ENCODE data around the gene NDFIP1. TPM values are rescaled to one million over a fixed set of nuclear protein-coding genes. Genes with fewer than 3 reads are reported as not detected.
"Not testable (repeated sequence)": the region's sequence is repeated elsewhere in the genome, so short reads cannot be mapped to it uniquely, and the experiment has no call there.

The NDFIP1 gene
- total RNA-seq, 8 experiments from 2014 or later = 54.4 to 134 (median 84.0) TPM

GRCh38 chr5:142151436-142152383, 43.1 kb downstream of the NDFIP1 start:
- ATAC-seq (replicated peaks in 6 of 8) = peak in 7 of 8 experiments; percentile 33 to 69 (median 56)
- Histone ChIP-seq H3K4me3 (no peak overlapping the region), H3K27ac (no peak overlapping the region), H3K4me1 (replicated peaks in 1 of 2) (peaks cover 0 to 6% of the 10 kb centered on the region in 2 donors)
- 24 to 100% (median 42%) methylated on average over 2 to 3 of the region's 3 CpGs; no CpG with 5 or more reads in 2 of the 10 experiments for WGBS, 10 experiments
- in situ Hi-C loops (cut with MboI; ENCODE audit: low pct_unique_long_range_greater_than_20kb in 2 of 9, low sequenced_read_pairs in 9 of 9, unreplicated experiment in 9 of 9) = loop anchor here in 6 of 9 experiments (10.0 to 25.0 kb wide), 5 partner anchors 386 to 736 kb away; partner anchors contain the start of gene FGF1 (in 1 of the 6)

- Histone ChIP-seq H3K27ac (no peak overlapping the region), H3K4me3 (no peak overlapping the region), H3K4me1 (replicated peaks in 1 of 2) (peaks cover 0 to 6% of the 10 kb centered on the region in 2 donors)
- in situ Hi-C loops (cut with MboI; ENCODE audit: low pct_unique_long_range_greater_than_20kb in 2 of 9, low sequenced_read_pairs in 9 of 9, unreplicated experiment in 9 of 9) = loop anchor here in 6 of 9 experiments (10.0 to 25.0 kb wide), 5 partner anchors 385 to 735 kb away; partner anchors contain the start of gene FGF1 (in 1 of the 6)
- no peak for ATAC-seq (replicated peaks in 6 of 8)
- WGBS, 10 experiments = 13 to 100% (median 35%) methylated on average over 1 of the region's 1 CpG; no CpG with 5 or more reads in 6 of the 10 experiments
Observed at GRCh38 chr5:142152384-142152732, 43.8 kb downstream of the NDFIP1 start.

GRCh38 chr5:142153674-142154448, 45.3 kb downstream of the NDFIP1 start:
- Histone ChIP-seq H3K4me1 (replicated peaks in 1 of 2) (peaks cover 0 to 6% of the 10 kb centered on the region in 2 donors), H3K27ac (no peak overlapping the region), H3K4me3 (no peak overlapping the region)
- in situ Hi-C loops (cut with MboI; ENCODE audit: low pct_unique_long_range_greater_than_20kb in 2 of 9, low sequenced_read_pairs in 9 of 9, unreplicated experiment in 9 of 9) = loop anchor here in 6 of 9 experiments (10.0 to 25.0 kb wide), 5 partner anchors 383 to 733 kb away; partner anchors contain the start of gene FGF1 (in 1 of the 6)
- 75 to 97% (median 95%) methylated on average over 5 to 12 of the region's 12 CpGs for WGBS, 10 experiments
- no peak for ATAC-seq (replicated peaks in 6 of 8)

GRCh38 chr5:142154449-142154841, 45.9 kb downstream of the NDFIP1 start:
- not testable (repeated sequence) for ATAC-seq (replicated peaks in 6 of 8); H3K27ac ChIP-seq; H3K4me3 ChIP-seq; H3K4me1 ChIP-seq (replicated peaks in 1 of 2)
- in situ Hi-C loops (cut with MboI; ENCODE audit: low pct_unique_long_range_greater_than_20kb in 2 of 9, low sequenced_read_pairs in 9 of 9, unreplicated experiment in 9 of 9) = loop anchor here in 6 of 9 experiments (10.0 to 25.0 kb wide), 5 partner anchors 383 to 733 kb away; partner anchors contain the start of gene FGF1 (in 1 of the 6)
- 87 to 100% (median 100%) methylated on average over 1 to 11 of the region's 12 CpGs; no CpG with 5 or more reads in 2 of the 10 experiments for WGBS, 10 experiments

GRCh38 chr5:142156839-142157463, 48.4 kb downstream of the NDFIP1 start:
- in situ Hi-C loops (cut with MboI; ENCODE audit: low pct_unique_long_range_greater_than_20kb in 2 of 9, low sequenced_read_pairs in 9 of 9, unreplicated experiment in 9 of 9) = loop anchor here in 6 of 9 experiments (10.0 to 25.0 kb wide), 5 partner anchors 380 to 730 kb away; partner anchors contain the start of gene FGF1 (in 1 of the 6)
- no peak for ATAC-seq (replicated peaks in 6 of 8)
- no peak overlapping the region for H3K27ac ChIP-seq

GRCh38 chr5:142159354-142159753, 50.8 kb downstream of the NDFIP1 start:
- Histone ChIP-seq H3K27ac (no peak overlapping the region), H3K4me3 (no peak overlapping the region), H3K4me1 (replicated peaks in 1 of 2) (peaks cover 0 to 6% of the 10 kb centered on the region in 2 donors)
- in situ Hi-C loops (cut with MboI; ENCODE audit: low pct_unique_long_range_greater_than_20kb in 2 of 9, low sequenced_read_pairs in 9 of 9, unreplicated experiment in 9 of 9) = loop anchor here in 6 of 9 experiments (10.0 to 25.0 kb wide), 5 partner anchors 378 to 728 kb away; partner anchors contain the start of gene FGF1 (in 1 of the 6)
- ATAC-seq (replicated peaks in 6 of 8) = no peak

More at GRCh38 chr5:142156839-142157463, 48.4 kb downstream of the NDFIP1 start:
- Histone ChIP-seq H3K4me1 (replicated peaks in 1 of 2) (peaks cover 0 to 6% of the 10 kb centered on the region in 2 donors), H3K4me3 (no peak overlapping the region)
- WGBS, 10 experiments = 57 to 100% (median 79%) methylated on average over 1 to 5 of the region's 5 CpGs

GRCh38 chr5:142164315-142164714, 55.7 kb downstream of the NDFIP1 start:
- no peak for ATAC-seq (replicated peaks in 6 of 8)
- 46 to 100% (median 93%) methylated on average over 1 to 3 of the region's 5 CpGs; no CpG with 5 or more reads in 3 of the 10 experiments for WGBS, 10 experiments
- Histone ChIP-seq H3K27ac (no peak overlapping the region), H3K4me1 (replicated peaks in 1 of 2) (no peaks in the 10 kb centered on the region), H3K4me3 (no peak overlapping the region)
- in situ Hi-C loops (cut with MboI; ENCODE audit: low pct_unique_long_range_greater_than_20kb in 2 of 9, low sequenced_read_pairs in 9 of 9, unreplicated experiment in 9 of 9) = loop anchor here in 5 of 9 experiments (25.0 kb wide), 4 partner anchors 373 to 723 kb away; partner anchors contain the start of gene FGF1 (in 1 of the 5)

GRCh38 chr5:142166754-142167153, 58.2 kb downstream of the NDFIP1 start:
- 55 to 100% (median 92%) methylated on average over 1 to 4 of the region's 4 CpGs; no CpG with 5 or more reads in 2 of the 10 experiments for WGBS, 10 experiments
- in situ Hi-C loops (cut with MboI; ENCODE audit: low pct_unique_long_range_greater_than_20kb in 2 of 9, low sequenced_read_pairs in 9 of 9, unreplicated experiment in 9 of 9) = loop anchor here in 5 of 9 experiments (25.0 kb wide), 4 partner anchors 371 to 721 kb away; partner anchors contain the start of gene FGF1 (in 1 of the 5)
- no peak for ATAC-seq (replicated peaks in 6 of 8)
- H3K4me3 ChIP-seq = no peak overlapping the region
- H3K4me1 ChIP-seq (replicated peaks in 1 of 2) = no peaks in the 10 kb centered on the region
- H3K27ac ChIP-seq = no peak overlapping the region

- Histone ChIP-seq H3K27ac (no peak overlapping the region), H3K4me1 (replicated peaks in 1 of 2) (no peaks in the 10 kb centered on the region), H3K4me3 (no peak overlapping the region)
- in situ Hi-C loops (cut with MboI; ENCODE audit: low pct_unique_long_range_greater_than_20kb in 2 of 9, low sequenced_read_pairs in 9 of 9, unreplicated experiment in 9 of 9) = loop anchor here in 5 of 9 experiments (25.0 kb wide), 4 partner anchors 370 to 720 kb away; partner anchors contain the start of gene FGF1 (in 1 of the 5)
- ATAC-seq (replicated peaks in 6 of 8) = peak in 1 of 8 experiments; percentile 15
- 88 to 100% (median 97%) methylated on average over 1 to 6 of the region's 6 CpGs; no CpG with 5 or more reads in 3 of the 10 experiments for WGBS, 10 experiments
Observed at GRCh38 chr5:142167458-142167857, 58.9 kb downstream of the NDFIP1 start.

GRCh38 chr5:142168365-142168764, 59.8 kb downstream of the NDFIP1 start:
- WGBS, 10 experiments = 59 to 100% (median 87%) methylated on average over 1 to 3 of the region's 3 CpGs; no CpG with 5 or more reads in 2 of the 10 experiments
- no peak for ATAC-seq (replicated peaks in 6 of 8)
- H3K4me1 ChIP-seq (replicated peaks in 1 of 2) = no peaks in the 10 kb centered on the region
- no peak overlapping the region for H3K4me3 ChIP-seq
- H3K27ac ChIP-seq = no peak overlapping the region
- in situ Hi-C loops (cut with MboI; ENCODE audit: low pct_unique_long_range_greater_than_20kb in 2 of 9, low sequenced_read_pairs in 9 of 9, unreplicated experiment in 9 of 9) = loop anchor here in 5 of 9 experiments (25.0 kb wide), 4 partner anchors 369 to 719 kb away; partner anchors contain the start of gene FGF1 (in 1 of the 5)

GRCh38 chr5:142170254-142170953, 61.8 kb downstream of the NDFIP1 start:
- 50 to 87% (median 83%) methylated on average over 1 to 6 of the region's 6 CpGs; no CpG with 5 or more reads in 1 of the 10 experiments for WGBS, 10 experiments
- H3K27ac ChIP-seq = no peak overlapping the region
- peak in 5 of 8 experiments; percentile 39 to 54 (median 42) for ATAC-seq (replicated peaks in 6 of 8)
- no peaks in the 10 kb centered on the region for H3K4me1 ChIP-seq (replicated peaks in 1 of 2)
- in situ Hi-C loops (cut with MboI; ENCODE audit: low pct_unique_long_range_greater_than_20kb in 2 of 9, low sequenced_read_pairs in 9 of 9, unreplicated experiment in 9 of 9) = loop anchor here in 5 of 9 experiments (25.0 kb wide), 4 partner anchors 367 to 717 kb away; partner anchors contain the start of gene FGF1 (in 1 of the 5)
- H3K4me3 ChIP-seq = no peak overlapping the region
